NCI-H2107 (cell line): ENCODE results near the gene XRCC4.
"Not testable (repeated sequence)": the region's sequence is repeated elsewhere in the genome, so short reads cannot be mapped to it uniquely, and the experiment has no call there.

ENCODE experiments used
- DNase-seq: peaks from one replicate; lab custom pipeline; 2025; lab: John Stamatoyannopoulos, UW

Gene XRCC4

GRCh38 chr5:83179966-83180365, 102.6 kb downstream of the XRCC4 start:
- no peak for DNase-seq

- no peak for DNase-seq
Measured at GRCh38 chr5:83184534-83184933, 107.2 kb downstream of the XRCC4 start.

GRCh38 chr5:83192947-83193346, 115.6 kb downstream of the XRCC4 start:
- DNase-seq: no peak

GRCh38 chr5:83197326-83197967, 120.1 kb downstream of the XRCC4 start:
- no peak for DNase-seq

- DNase-seq: no peak
Measured at GRCh38 chr5:83199126-83199525, 121.8 kb downstream of the XRCC4 start.

- DNase-seq: no peak
Measured at GRCh38 chr5:83204651-83205050, 127.3 kb downstream of the XRCC4 start.

GRCh38 chr5:83209963-83210362, 132.6 kb downstream of the XRCC4 start:
- DNase-seq: no peak

GRCh38 chr5:83219077-83219476, 141.7 kb downstream of the XRCC4 start:
- no peak for DNase-seq

- DNase-seq: no peak
Measured at GRCh38 chr5:83219495-83219894, 142.1 kb downstream of the XRCC4 start.

- DNase-seq: no peak
Measured at GRCh38 chr5:83220331-83220730, 143.0 kb downstream of the XRCC4 start.

- no peak for DNase-seq
Measured at GRCh38 chr5:83222906-83223305, 145.6 kb downstream of the XRCC4 start.

- no peak for DNase-seq
Measured at GRCh38 chr5:83227611-83228010, 150.3 kb downstream of the XRCC4 start.

- no peak for DNase-seq
Measured at GRCh38 chr5:83230511-83230910, 153.2 kb downstream of the XRCC4 start.

- DNase-seq: no peak
Measured at GRCh38 chr5:83244516-83244915, 167.2 kb downstream of the XRCC4 start.

GRCh38 chr5:83245037-83245436, 167.7 kb downstream of the XRCC4 start:
- DNase-seq: no peak

- no peak for DNase-seq
Measured at GRCh38 chr5:83246071-83246470, 168.7 kb downstream of the XRCC4 start.

GRCh38 chr5:83249156-83249555, 171.8 kb downstream of the XRCC4 start:
- no peak for DNase-seq

GRCh38 chr5:83251849-83252248, 174.5 kb downstream of the XRCC4 start:
- no peak for DNase-seq

- no peak for DNase-seq
Measured at GRCh38 chr5:83253720-83254119, 176.4 kb downstream of the XRCC4 start.

- DNase-seq: no peak
Measured at GRCh38 chr5:83255268-83255667, 177.9 kb downstream of the XRCC4 start.

- no peak for DNase-seq
Measured at GRCh38 chr5:83256091-83256780, 178.9 kb downstream of the XRCC4 start.

- DNase-seq: not testable (repeated sequence)
Measured at GRCh38 chr5:83257684-83258083, 180.3 kb downstream of the XRCC4 start.

GRCh38 chr5:83265318-83265717, 188.0 kb downstream of the XRCC4 start:
- DNase-seq: no peak

- no peak for DNase-seq
Measured at GRCh38 chr5:83270311-83270710, 193.0 kb downstream of the XRCC4 start.
